ENCODE results near the gene NUP155.
"Not testable (repeated sequence)": the region's sequence is repeated elsewhere in the genome, so short reads cannot be mapped to it uniquely, and the experiment has no call there.

The NUP155 gene

GRCh38 chr5:37272511-37272910, 98.4 kb downstream of the NUP155 start:
- no peak for DNase-seq

DNA sequence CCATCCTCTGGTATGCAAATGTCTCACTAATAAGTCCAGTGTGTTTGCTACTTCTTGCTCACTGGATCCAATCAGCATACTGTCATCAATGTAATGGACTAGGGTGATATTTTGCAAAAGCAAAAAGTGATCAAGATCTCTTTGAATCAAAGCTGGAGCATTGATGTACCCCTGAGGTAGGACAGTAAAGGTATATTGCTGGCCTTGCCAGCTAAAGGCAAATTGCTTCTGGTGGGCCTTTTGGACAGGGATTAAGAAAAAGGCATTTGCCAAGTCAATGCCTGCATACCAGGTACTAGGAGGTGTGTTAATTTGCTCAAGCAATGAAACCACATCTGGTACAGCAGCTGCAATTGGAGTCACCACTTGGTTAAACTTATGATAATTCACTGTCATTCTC, 102.8 kb downstream of the NUP155 start:
- not testable (repeated sequence) for DNase-seq

GRCh38 chr5:37255774-37256358, 115.0 kb downstream of the NUP155 start:
- DNase-seq, result no peak

- DNase-seq, result no peak
Observed at GRCh38 chr5:37254581-37254980, 116.3 kb downstream of the NUP155 start.

GRCh38 chr5:37251665-37252064, 119.2 kb downstream of the NUP155 start:
- DNase-seq, result no peak

DNA sequence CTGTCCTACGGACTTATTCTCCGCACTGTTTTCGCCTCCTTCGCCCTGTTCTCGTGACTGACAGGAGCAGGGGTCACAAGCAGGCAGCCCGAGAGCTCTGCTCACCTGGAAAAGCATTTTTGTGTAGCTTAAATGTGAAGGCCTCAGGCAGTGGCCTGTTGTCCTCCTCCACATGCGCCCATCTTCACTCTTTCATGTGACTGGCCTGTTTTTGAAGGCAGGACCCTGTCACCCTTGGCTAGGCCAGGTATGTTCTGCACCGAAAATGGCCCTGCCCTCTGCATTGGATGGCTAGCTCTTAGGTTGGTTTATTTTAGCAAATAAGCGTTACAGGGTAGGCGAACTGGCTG, 121.1 kb downstream of the NUP155 start:
- no peak for DNase-seq

GRCh38 chr5:37248970-37249814, 121.7 kb downstream of the NUP155 start, which contains the start of gene CPLANE1:
Gene CPLANE1 (minus strand): TSS chr5:37249376. CDS start chr5:37247698, 1,678 bp downstream.
- DNase-seq, result peak; percentile 86 to 95

GRCh38 chr5:37248421-37248969, 122.4 kb downstream of the NUP155 start:
- DNase-seq, result peak in 1 of 2 experiments; percentile 26

- no peak for DNase-seq
Observed at GRCh38 chr5:37247496-37247895, 123.4 kb downstream of the NUP155 start.

DNA sequence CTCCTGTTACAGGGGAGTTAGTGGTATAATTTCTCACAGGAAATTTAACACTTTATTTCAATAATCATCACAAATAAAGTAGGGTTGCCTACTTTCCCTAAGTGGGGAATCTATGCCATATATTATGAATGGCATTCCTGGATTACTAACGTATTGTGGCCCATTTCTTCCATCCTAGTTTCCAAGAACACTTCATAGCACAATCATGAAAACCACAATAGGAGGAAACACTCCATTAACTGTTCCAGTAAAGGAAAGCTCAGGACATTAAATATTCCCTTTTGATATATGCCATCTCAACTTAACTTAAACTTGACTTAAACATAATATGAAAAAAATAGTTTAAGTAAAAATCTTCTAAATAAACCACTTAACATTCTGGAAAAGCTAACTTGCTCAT, 123.9 kb downstream of the NUP155 start:
- DNase-seq, result no peak
